OCI-LY3 (cell line): ENCODE results near the gene SSBP4.

ENCODE experiments used
- H2AFZ ChIP-seq: fragments of 200-600, 300-600 bp; shearing (Covaris generic); 2 replicates; pipeline ENCODE4 v1.6.0; 2014; ENCODE audit warnings: antibody characterized with exemption, low read depth, low read length
- H3K27ac ChIP-seq: fragments of 200-600, 300-600 bp; sonication (generic); 2 replicates; pipeline ENCODE4 v1.5.1; 2014; ENCODE audit warnings: mild to moderate bottlenecking, low read length, moderate library complexity, mixed read lengths
- H3K27me3 ChIP-seq: fragments of 200-600, 300-600 bp; sonication (generic); 2 replicates; pipeline ENCODE4 v1.6.1; 2014; ENCODE audit warnings: low read depth, low read length, mixed read lengths
- H3K36me3 ChIP-seq: fragments of 200-600, 300-600 bp; sonication (generic); replicated peaks from 2 replicates; pipeline ENCODE3; 2014; ENCODE audit warnings: low read depth, low read length, mixed read lengths
- H3K4me1 ChIP-seq: fragments of 300-600, 200-600 bp; sonication (generic); 2 replicates; pipeline ENCODE4 v1.6.1; 2014; ENCODE audit warnings: low read length, mixed read lengths
- H3K4me2 ChIP-seq: fragments of 200-600, 300-600 bp; sonication (generic); 2 replicates; pipeline ENCODE4 v1.6.1; 2014; ENCODE audit warnings: low read length, mixed read lengths
- H3K4me3 ChIP-seq: fragments of 300-600, 200-600 bp; sonication (generic); 2 replicates; pipeline ENCODE4 v1.5.1; 2014; ENCODE audit warnings: antibody characterized with exemption, mild to moderate bottlenecking, low read length, moderate library complexity
- H3K79me2 ChIP-seq: fragments of 300-600, 200-600 bp; shearing (Covaris generic); 2 replicates; pipeline ENCODE4 v1.6.1; 2014; ENCODE audit warnings: mild to moderate bottlenecking, low read length, mixed read lengths
- H3K9ac ChIP-seq: fragments of 300-600, 200-600 bp; shearing (Covaris generic); 2 replicates; pipeline ENCODE4 v1.6.0; 2014; ENCODE audit warnings: mild to moderate bottlenecking, low read length, moderate library complexity
- H3K9me3 ChIP-seq: fragments of 200-600, 300-600 bp; shearing (Covaris generic); 2 replicates; pipeline ENCODE4 v1.6.1; 2014; ENCODE audit warnings: low read length, mixed read lengths; ENCODE audit not compliant: insufficient read depth
- H4K20me1 ChIP-seq: fragments of 200-600, 300-600 bp; sonication (generic); 2 replicates; pipeline ENCODE4 v1.6.1; 2016; ENCODE audit warnings: low read length, mixed read lengths; ENCODE audit not compliant: insufficient read depth
- CTCF ChIP-seq: fragments of 200-600, 300-600 bp; sonication (generic); IDR thresholded peaks from 2 replicates; pipeline ENCODE4 v1.5.1; 2014; ENCODE audit warnings: antibody characterized with exemption, low read length, low read depth
- EZH2phosphoT487 ChIP-seq: fragments of 200-600 bp; shearing (Covaris generic); IDR thresholded peaks from 2 replicates; pipeline ENCODE4 v1.6.1; 2018; ENCODE audit warnings: antibody characterized with exemption, mixed run types, low read depth

The SSBP4 gene

GRCh38 chr19:18446145-18446810, 27.1 kb downstream of the SSBP4 start:
- Histone ChIP-seq H4K20me1 (peaks cover 34% of the 10 kb centered on the region; the same call in 1 of the 2 replicates), H3K36me3 (peaks cover 81% of the 10 kb centered on the region), H3K4me3 (no peak overlapping the region), H2AFZ (no peak overlapping the region), H3K27me3 (no peaks in the 10 kb centered on the region), H3K9ac (no peak overlapping the region), H3K79me2 (peaks cover 10% of the 10 kb centered on the region; the same call in 1 of the 2 replicates), H3K27ac (no peak overlapping the region), H3K9me3 (no peaks in the 10 kb centered on the region), H3K4me1 (no peaks in the 10 kb centered on the region), H3K4me2 (no peak overlapping the region)
- TF ChIP-seq CTCF (no peak), EZH2phosphoT487 (no peak)

GRCh38 chr19:18446811-18447359, 27.7 kb downstream of the SSBP4 start:
- Histone ChIP-seq H3K4me2 (no peak overlapping the region), H3K9ac (no peak overlapping the region), H3K9me3 (no peaks in the 10 kb centered on the region), H3K36me3 (peaks cover 82% of the 10 kb centered on the region), H3K27me3 (no peaks in the 10 kb centered on the region), H4K20me1 (peaks cover 30% of the 10 kb centered on the region; the same call in 1 of the 2 replicates), H3K4me1 (no peaks in the 10 kb centered on the region), H2AFZ (no peak overlapping the region), H3K4me3 (no peak overlapping the region), H3K27ac (no peak overlapping the region), H3K79me2 (peaks cover 10% of the 10 kb centered on the region; the same call in 1 of the 2 replicates)
- TF ChIP-seq CTCF (no peak), EZH2phosphoT487 (no peak)

- H3K4me2 ChIP-seq = no peak overlapping the region
- no peak overlapping the region for H3K27ac ChIP-seq
- no peak overlapping the region for H3K9ac ChIP-seq
- H3K4me3 ChIP-seq = no peak overlapping the region
- no peaks in the 10 kb centered on the region for H3K4me1 ChIP-seq
- H3K9me3 ChIP-seq = no peaks in the 10 kb centered on the region
- peaks cover 60% of the 10 kb centered on the region for H3K36me3 ChIP-seq
- H3K79me2 ChIP-seq = peaks cover 6% of the 10 kb centered on the region; the same call in 1 of the 2 replicates
- no peak overlapping the region for H2AFZ ChIP-seq
- TF ChIP-seq CTCF (no peak), EZH2phosphoT487 (no peak)
- no peaks in the 10 kb centered on the region for H3K27me3 ChIP-seq
- H4K20me1 ChIP-seq = peaks cover 38% of the 10 kb centered on the region
Observed at GRCh38 chr19:18449552-18449951, 30.4 kb downstream of the SSBP4 start.

- Histone ChIP-seq H2AFZ (no peak overlapping the region), H3K4me1 (no peaks in the 10 kb centered on the region), H3K27ac (no peak overlapping the region), H3K9ac (no peak overlapping the region), H3K4me3 (no peak overlapping the region), H3K27me3 (no peaks in the 10 kb centered on the region), H3K36me3 (peaks cover 54% of the 10 kb centered on the region), H3K4me2 (no peak overlapping the region), H3K9me3 (no peaks in the 10 kb centered on the region), H4K20me1 (peaks cover 38% of the 10 kb centered on the region), H3K79me2 (peaks cover 6% of the 10 kb centered on the region; the same call in 1 of the 2 replicates)
- no peak for TF ChIP-seq EZH2phosphoT487
- no peak for TF ChIP-seq CTCF
Observed at GRCh38 chr19:18450021-18450930, 31.1 kb downstream of the SSBP4 start.
